Measurements from ENCODE around the gene NBPF26.
"Not testable (repeated sequence)": the region's sequence is repeated elsewhere in the genome, so short reads cannot be mapped to it uniquely, and the experiment has no call there.

GRCh38 chr1:120811822-120812221 is 88.1 kb downstream of the NBPF26 start:
- TF ChIP-seq EZH2 (IDR thresholded peaks at IDR 0.05; ENCODE audit: insufficient read depth, poor library complexity, severe bottlenecking); EZH2phosphoT487 (IDR thresholded peaks at IDR 0.05; ENCODE audit: insufficient read depth, low read depth): not testable (repeated sequence)

Data from GM23248 (cell line).